ENCODE measurements around the gene A1BG. TPM values are rescaled to one million over a fixed set of nuclear protein-coding genes. Genes with fewer than 3 reads are reported as not detected.

A1BG gene
- total RNA-seq, 1 experiment from 2014 or later = 1.9 TPM

DNA sequence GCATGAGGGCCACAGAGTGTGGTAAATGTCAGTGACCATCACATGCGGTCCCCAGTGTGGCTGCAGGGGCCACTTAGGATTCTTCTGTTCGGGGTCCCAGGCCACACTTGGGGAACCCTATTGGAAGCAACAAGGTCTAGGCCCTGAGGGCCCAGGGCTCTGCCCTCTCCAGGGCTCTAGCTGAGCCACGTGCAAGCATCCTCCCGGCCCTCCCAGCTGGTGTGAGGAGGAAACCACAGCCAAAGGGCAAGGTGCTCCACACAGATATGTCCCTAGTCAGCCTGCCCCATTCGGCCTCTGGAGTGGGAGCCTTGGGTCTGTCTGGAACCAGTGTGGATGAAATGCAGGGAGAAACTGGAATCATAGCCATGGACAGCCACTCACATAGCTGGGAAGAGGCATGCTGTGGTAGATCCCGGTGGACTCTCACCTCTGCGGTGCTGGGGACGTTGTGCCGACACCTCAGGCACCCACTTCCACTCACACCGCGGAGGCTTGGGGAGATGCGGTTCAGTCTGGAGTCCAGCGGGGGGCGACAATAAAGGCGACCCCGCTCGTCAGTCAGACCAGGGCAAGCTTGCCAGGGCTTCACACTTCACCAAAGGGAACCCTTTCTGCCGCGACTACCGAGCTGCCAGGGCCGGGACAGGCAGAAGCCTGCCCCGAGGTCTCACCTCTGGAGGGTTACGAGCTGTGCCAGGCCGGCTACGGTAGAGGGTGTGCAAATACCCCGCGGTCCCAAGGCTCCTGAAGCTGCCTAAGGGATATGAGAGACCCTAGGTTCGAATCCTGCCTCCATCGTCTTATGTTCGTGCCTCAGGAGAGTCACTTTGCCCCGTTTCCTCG is 13.5 kb upstream of the A1BG start:
- H3K4me2 ChIP-seq (ENCODE audit: low read length) = no peak overlapping the region
- ChIA-PET POLR2A (ENCODE audit: unreplicated experiment) (no interaction called here), CTCF (no interaction called here)
- DNase-seq = no peak
- no peak overlapping the region for H2AFZ ChIP-seq (ENCODE audit: low read length)
- no peaks in the 10 kb centered on the region for H3F3A ChIP-seq (ENCODE audit: low read length, unreplicated experiment)
- no peaks in the 10 kb centered on the region for H3K36me3 ChIP-seq (ENCODE audit: low read depth, low read length)
- intact Hi-C loops (cut with micrococcal nuclease) = no loop called here
- no peak overlapping the region for H3K27ac ChIP-seq (ENCODE audit: low read length)
- BruUV-seq (replicated peaks) = no TSS peak
- no peaks in the 10 kb centered on the region for H3K27me3 ChIP-seq (ENCODE audit: low read length)
- H3K4me1 ChIP-seq (ENCODE audit: insufficient read depth, low read length) = peaks cover 4% of the 10 kb centered on the region
- 0 out of 2 replicates have a peak, but pooled peaks cover 3% of the 10 kb centered on the region for H3K79me2 ChIP-seq (ENCODE audit: low read length)
- ATAC-seq = no peak
- no peaks in the 10 kb centered on the region for H3K9me2 ChIP-seq (replicated peaks; ENCODE audit: low read length)
- H4K20me1 ChIP-seq (ENCODE audit: low read length) = no peaks in the 10 kb centered on the region
- no peak for TF ChIP-seq CTCF (conservative IDR thresholded peaks at IDR 0.05; ENCODE audit: low read depth, low read length)
- TF ChIP-seq EZH2phosphoT487 (IDR thresholded peaks at IDR 0.05; ENCODE audit: borderline replicate concordance, low read length) = no peak
- H3K9me3 ChIP-seq (ENCODE audit: low read length) = no peaks in the 10 kb centered on the region
- H3K4me3 ChIP-seq (ENCODE audit: low read length) = no peak overlapping the region
- no peak overlapping the region for H3K9ac ChIP-seq (ENCODE audit: low read length)

DNA sequence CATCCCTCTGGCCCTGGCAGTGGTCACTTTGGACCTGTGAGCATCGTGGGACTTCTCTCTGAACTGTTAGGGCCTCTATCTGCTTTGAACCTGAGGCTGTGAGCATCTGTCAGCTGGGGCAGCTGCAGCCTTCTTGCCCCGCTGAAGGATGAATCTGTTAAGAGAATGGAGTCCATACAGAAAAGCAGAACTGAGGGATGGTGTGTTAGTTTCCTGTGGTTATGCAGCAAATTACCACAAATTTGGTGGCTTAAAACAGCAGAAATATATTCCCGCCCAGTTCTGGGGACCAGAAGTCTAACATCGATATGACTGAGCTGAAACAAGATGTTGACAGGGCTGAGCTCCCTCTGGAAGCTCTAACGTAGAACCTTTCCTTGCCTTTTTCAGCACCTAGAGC is 10.9 kb upstream of the A1BG start:
- H3K27ac ChIP-seq (ENCODE audit: low read length) = no peak overlapping the region
- H3K9ac ChIP-seq (ENCODE audit: low read length) = no peak overlapping the region
- H2AFZ ChIP-seq (ENCODE audit: low read length) = no peak overlapping the region
- H4K20me1 ChIP-seq (ENCODE audit: low read length) = no peaks in the 10 kb centered on the region
- H3K79me2 ChIP-seq (ENCODE audit: low read length) = 0 out of 2 replicates have a peak, but pooled peaks cover 8% of the 10 kb centered on the region
- TF ChIP-seq EZH2 (IDR thresholded peaks at IDR 0.05; ENCODE audit: low read length, unreplicated experiment) (no peak), CTCF (conservative IDR thresholded peaks at IDR 0.05; ENCODE audit: low read depth, low read length) (no peak), EZH2phosphoT487 (IDR thresholded peaks at IDR 0.05; ENCODE audit: borderline replicate concordance, low read length) (no peak)
- peaks cover 9% of the 10 kb centered on the region for H3K4me1 ChIP-seq (ENCODE audit: insufficient read depth, low read length)
- H3K27me3 ChIP-seq (ENCODE audit: low read length) = no peaks in the 10 kb centered on the region
- no peaks in the 10 kb centered on the region for H3K36me3 ChIP-seq (ENCODE audit: low read depth, low read length)
- no peak overlapping the region for H3K4me2 ChIP-seq (ENCODE audit: low read length)
- no peaks in the 10 kb centered on the region for H3K9me3 ChIP-seq (ENCODE audit: low read length)
- ATAC-seq (no peak), DNase-seq (no peak)
- H3K4me3 ChIP-seq (ENCODE audit: low read length) = no peak overlapping the region
- CTCF ChIA-PET = interaction anchor here (0.7 kb wide), 1 partner anchor 90 kb away, joined by 8 read pairs; no protein-coding TSS in a partner anchor
- no peaks in the 10 kb centered on the region for H3K9me2 ChIP-seq (replicated peaks; ENCODE audit: low read length)
- no peaks in the 10 kb centered on the region for H3F3A ChIP-seq (ENCODE audit: low read length, unreplicated experiment)
- POLR2A ChIA-PET (ENCODE audit: unreplicated experiment) = interaction anchor here (0.6 kb wide), 1 partner anchor 975 kb away, joined by 3 read pairs; no protein-coding TSS in a partner anchor
- no TSS peak for BruUV-seq (replicated peaks)
- intact Hi-C loops (cut with micrococcal nuclease) = no loop called here

All from PC-3 (cell line).